Stomach (tissue), 9 donors: ENCODE results near the gene ARHGEF4. TPM values are rescaled to one million over a fixed set of nuclear protein-coding genes. Genes with fewer than 3 reads are reported as not detected.
A peak's percentile ranks its signal among the peaks of the same experiment; 100 is the strongest.

Experiments
- DNase-seq, 2 donors: peaks; one replicate each; pipeline versions ENCODE4 v3.0.0 to v3.0.0-alpha.2; 2013 to 2019
- H3K27ac ChIP-seq, 5 donors: fragments of 200-600 bp in 4 of 5; sonication (generic) in 4 of 5; one replicate each; pipeline ENCODE4 v1.5.1; 2013 to 2019; ENCODE audit warnings: mild to moderate bottlenecking in 1 of 5, moderate library complexity in 1 of 5
- H3K27me3 ChIP-seq, 3 donors: fragments of 200-600 bp; sonication (generic); one replicate each; pipeline ENCODE4 v1.5.1; 2017 to 2019; ENCODE audit warnings: mixed run types in 1 of 3
- H3K36me3 ChIP-seq, 4 donors: fragments of 200-600 bp; sonication (generic); 1 replicate in 3 of 4; 2 replicates in 1 of 4; pipeline ENCODE4 v1.5.1; 2016 to 2019
- H3K4me1 ChIP-seq, 4 donors: fragments of 200-600 bp; sonication (generic); one replicate each; pipeline ENCODE4 v1.5.1; 2016 to 2019
- H3K4me3 ChIP-seq, 4 donors: fragments of 200-600 bp; sonication (generic) in 3 of 4; one replicate each; pipeline ENCODE4 v1.5.1; 2016 to 2019; ENCODE audit warnings: mild to moderate bottlenecking in 1 of 4
- H3K9me3 ChIP-seq, 4 donors: fragments of 200-600 bp; sonication (generic); one replicate each; pipeline ENCODE4 v1.5.1; 2016 to 2019
- CTCF ChIP-seq, 7 experiments: fragments of 450-650 bp in 4 of 7; fragments of 200-600 bp in 3 of 7; sonication (generic) in 3 of 7; IDR thresholded peaks; one replicate each; pipeline ENCODE4 v1.5.1; 2016 to 2019; ENCODE audit warnings: antibody characterized with exemption in 7 of 7, control low read depth in 2 of 7, mild to moderate bottlenecking in 1 of 7
- EP300 ChIP-seq: sonication (generic); formaldehyde crosslinking; IDR thresholded peaks from one replicate; pipeline ENCODE4 v1.6.1; 2017; ENCODE audit warnings: antibody characterized with exemption
- POLR2A ChIP-seq, 4 donors: fragments of 450-650 bp; IDR thresholded peaks; one replicate each; pipeline ENCODE4 v1.6.1; 2016; ENCODE audit warnings: antibody characterized with exemption in 4 of 4, control low read depth in 2 of 4, mild to moderate bottlenecking in 1 of 4, moderate library complexity in 1 of 4
- POLR2AphosphoS5 ChIP-seq, 3 donors: sonication (generic); formaldehyde crosslinking; IDR thresholded peaks; one replicate each; pipeline ENCODE4 v1.6.1; 2016; ENCODE audit warnings: antibody characterized with exemption in 3 of 3
- WGBS, 5 donors: extraction: QIAGEN DNeasy Blood & Tissue Kit in 3 of 5; methylation state at CpG; one replicate each; pipeline versions ENCODE4 v1.1.5 to v1.1.7; 2013 to 2018; 5-methylcytosine and 5-hydroxymethylcytosine counted together
- intact Hi-C: fragments of 100-400 bp; cut with DNase I; formaldehyde crosslinking; loops from one replicate; pipeline ENCODE4 v1.15.1; 2023; ENCODE audit warnings: low total_unique reads
- polyA plus RNA-seq, 3 donors: library from polyadenylated mRNA; stranded (reverse); fragments of 200-250 nt; gene quantifications; one replicate each; pipeline ENCODE4 v1.2.3, GENCODE V29; 2013
- total RNA-seq, 5 donors: library from RNA; depleted of rRNA; stranded (reverse); fragments of >200 nt; gene quantifications; one replicate each; pipeline versions ENCODE4 v1.1.0 to v1.2.3, GENCODE V29; 2014 to 2016
- donor health status: healthy with polysubstance abuse.
- donor health status: Bipolar disorder and iron deficiency.
- donor health status: healthy.

The ARHGEF4 gene
- total and polyA plus RNA-seq, 8 donors: 1.4 to 32.3 (median 11.2) TPM; not detected in 1

GRCh38 chr2:131016826-131017741 lies 180.4 kb downstream of the ARHGEF4 start:
- Histone ChIP-seq H3K27ac (no peak overlapping the region), H3K9me3 (no peaks in the 10 kb centered on the region), H3K27me3 (peaks cover 0 to 4% (median 0%) of the 10 kb centered on the region in 3 donors), H3K36me3 (no peaks in the 10 kb centered on the region), H3K4me1 (no peaks in the 10 kb centered on the region), H3K4me3 (no peak overlapping the region)
- intact Hi-C loops: no loop called here
- 37 to 45% (median 42%) methylated on average over 8 of the region's 8 CpGs for WGBS, 5 donors
- peak in 1 of 2 donors; percentile 41 for DNase-seq
- TF ChIP-seq POLR2A (IDR thresholded peaks at IDR 0.05): no peak
- no peak for TF ChIP-seq EP300
- TF ChIP-seq POLR2AphosphoS5 (IDR thresholded peaks at IDR 0.05): no peak
- no peak for TF ChIP-seq CTCF (IDR thresholded peaks at IDR 0.05)

GRCh38 chr2:131022731-131023130 lies 186.0 kb downstream of the ARHGEF4 start:
- Histone ChIP-seq H3K9me3 (peaks cover 0 to 4% (median 3%) of the 10 kb centered on the region in 4 donors), H3K4me1 (no peaks in the 10 kb centered on the region), H3K27ac (no peak overlapping the region), H3K4me3 (no peak overlapping the region), H3K36me3 (no peaks in the 10 kb centered on the region), H3K27me3 (peaks cover 0 to 10% (median 0%) of the 10 kb centered on the region in 3 donors)
- DNase-seq: no peak
- no peak for TF ChIP-seq EP300
- no peak for TF ChIP-seq CTCF (IDR thresholded peaks at IDR 0.05)
- TF ChIP-seq POLR2A (IDR thresholded peaks at IDR 0.05): no peak
- no peak for TF ChIP-seq POLR2AphosphoS5 (IDR thresholded peaks at IDR 0.05)
- intact Hi-C loops: no loop called here
- WGBS, 5 donors: 27 to 50% (median 47%) methylated on average over 1 of the region's 1 CpG

- H3K27ac ChIP-seq: no peak overlapping the region
- WGBS, 5 donors: 76 to 91% (median 87%) methylated on average over 1 of the region's 1 CpG
- no peaks in the 10 kb centered on the region for H3K36me3 ChIP-seq
- H3K9me3 ChIP-seq: peaks cover 0 to 9% (median 8%) of the 10 kb centered on the region in 4 donors
- no peak for TF ChIP-seq EP300
- TF ChIP-seq POLR2A (IDR thresholded peaks at IDR 0.05): no peak
- no peak for TF ChIP-seq POLR2AphosphoS5 (IDR thresholded peaks at IDR 0.05)
- no peak for TF ChIP-seq CTCF (IDR thresholded peaks at IDR 0.05)
- no peak for DNase-seq
- intact Hi-C loops: no loop called here
- H3K27me3 ChIP-seq: peaks cover 0 to 10% (median 0%) of the 10 kb centered on the region in 3 donors
- H3K4me3 ChIP-seq: no peak overlapping the region
- no peaks in the 10 kb centered on the region for H3K4me1 ChIP-seq
Observed at GRCh38 chr2:131023758-131024157, 187.0 kb downstream of the ARHGEF4 start.

GRCh38 chr2:131026919-131027318 lies 190.2 kb downstream of the ARHGEF4 start:
- no peak overlapping the region for H3K4me3 ChIP-seq
- H3K27me3 ChIP-seq: peaks cover 0 to 5% (median 0%) of the 10 kb centered on the region in 3 donors
- peaks cover 0 to 9% (median 8%) of the 10 kb centered on the region in 4 donors for H3K9me3 ChIP-seq
- no peak for DNase-seq
- intact Hi-C loops: no loop called here
- TF ChIP-seq POLR2A (IDR thresholded peaks at IDR 0.05): no peak
- no peaks in the 10 kb centered on the region for H3K36me3 ChIP-seq
- 49 to 70% (median 55%) methylated on average over 5 of the region's 5 CpGs for WGBS, 5 donors
- H3K4me1 ChIP-seq: no peaks in the 10 kb centered on the region
- H3K27ac ChIP-seq: no peak overlapping the region
